ENCODE measurements around the gene NFIX.
A peak's percentile ranks its signal among the peaks of the same experiment; 100 is the strongest.
"Not testable (repeated sequence)": the region's sequence is repeated elsewhere in the genome, so short reads cannot be mapped to it uniquely, and the experiment has no call there.

NFIX gene

GRCh38 chr19:12954612-12954962 lies 40.7 kb upstream of the NFIX start:
- TF ChIP-seq, protein P1, sequence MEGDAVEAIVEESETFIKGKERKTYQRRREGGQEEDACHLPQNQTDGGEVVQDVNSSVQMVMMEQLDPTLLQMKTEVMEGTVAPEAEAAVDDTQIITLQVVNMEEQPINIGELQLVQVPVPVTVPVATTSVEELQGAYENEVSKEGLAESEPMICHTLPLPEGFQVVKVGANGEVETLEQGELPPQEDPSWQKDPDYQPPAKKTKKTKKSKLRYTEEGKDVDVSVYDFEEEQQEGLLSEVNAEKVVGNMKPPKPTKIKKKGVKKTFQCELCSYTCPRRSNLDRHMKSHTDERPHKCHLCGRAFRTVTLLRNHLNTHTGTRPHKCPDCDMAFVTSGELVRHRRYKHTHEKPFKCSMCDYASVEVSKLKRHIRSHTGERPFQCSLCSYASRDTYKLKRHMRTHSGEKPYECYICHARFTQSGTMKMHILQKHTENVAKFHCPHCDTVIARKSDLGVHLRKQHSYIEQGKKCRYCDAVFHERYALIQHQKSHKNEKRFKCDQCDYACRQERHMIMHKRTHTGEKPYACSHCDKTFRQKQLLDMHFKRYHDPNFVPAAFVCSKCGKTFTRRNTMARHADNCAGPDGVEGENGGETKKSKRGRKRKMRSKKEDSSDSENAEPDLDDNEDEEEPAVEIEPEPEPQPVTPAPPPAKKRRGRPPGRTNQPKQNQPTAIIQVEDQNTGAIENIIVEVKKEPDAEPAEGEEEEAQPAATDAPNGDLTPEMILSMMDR (IDR thresholded peaks at IDR 0.05; ENCODE audit: borderline replicate concordance, control extremely low read depth, extremely low read depth, insufficient read depth, missing control alignments) = no peak
- in situ Hi-C loops (cut with MboI; ENCODE audit: low sequenced_read_pairs, unreplicated experiment) = no loop called here
- no peak for DNase-seq (ENCODE audit: low spot score)

GRCh38 chr19:12955575-12955974 lies 39.7 kb upstream of the NFIX start:
- DNase-seq (ENCODE audit: low spot score); in situ Hi-C loops (cut with MboI; ENCODE audit: low sequenced_read_pairs, unreplicated experiment): not testable (repeated sequence)

GRCh38 chr19:12955996-12956395 lies 39.3 kb upstream of the NFIX start:
- no peak for DNase-seq (ENCODE audit: low spot score)
- in situ Hi-C loops (cut with MboI; ENCODE audit: low sequenced_read_pairs, unreplicated experiment) = no loop called here
- TF ChIP-seq, protein P1 (IDR thresholded peaks at IDR 0.05; ENCODE audit: borderline replicate concordance, control extremely low read depth, extremely low read depth, insufficient read depth, missing control alignments) = no peak

DNA sequence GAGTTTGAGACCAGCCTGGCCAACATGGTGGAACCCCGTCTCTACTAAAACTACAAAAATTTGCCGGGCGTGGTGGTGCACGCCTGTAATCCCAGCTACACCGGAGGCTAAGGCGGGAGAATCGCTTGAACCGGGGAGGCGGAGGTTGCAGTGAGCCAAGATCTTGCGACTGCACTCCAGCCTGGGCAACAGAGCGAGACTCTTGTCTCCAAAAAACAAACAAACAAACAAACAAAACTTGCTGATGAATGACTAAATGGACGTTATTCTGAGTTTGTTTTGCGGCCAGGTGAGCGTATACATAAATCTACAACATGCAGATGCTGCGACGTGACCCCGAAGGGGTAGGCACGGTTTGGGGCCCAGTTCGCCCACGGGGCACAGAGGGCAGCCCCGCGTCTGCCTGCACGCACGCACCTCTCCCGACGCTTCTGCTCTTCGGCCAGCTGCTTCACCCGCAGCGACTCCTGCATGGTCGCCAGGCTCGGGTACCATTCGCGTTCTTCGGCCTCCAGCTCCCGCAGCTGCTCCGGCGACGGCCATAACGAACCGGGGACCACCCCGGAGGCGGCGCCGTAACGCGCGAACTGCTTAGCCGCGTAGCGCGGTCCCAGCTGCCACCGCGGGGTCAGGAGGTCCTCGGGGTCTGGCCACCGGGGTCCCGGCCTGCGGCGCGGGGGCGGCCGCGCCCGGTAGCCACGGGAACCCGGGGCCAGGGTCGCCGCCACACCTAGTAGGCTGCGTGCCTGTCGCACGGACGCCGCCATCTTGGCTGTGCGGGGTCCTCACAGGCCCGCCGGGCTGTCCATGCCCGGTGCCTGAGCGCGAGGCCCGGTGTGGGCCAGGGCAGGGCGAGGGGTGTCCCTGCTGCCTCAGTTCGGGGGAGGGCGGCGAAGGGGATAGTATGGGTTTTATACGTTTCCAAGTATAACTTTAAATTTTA lies 38.6 kb upstream of the NFIX start, which contains the start of gene GADD45GIP1:
TSS of gene GADD45GIP1 (minus strand) at position 778 of the 943 bp plus-strand sequence. CDS start at position 767, 11 bp downstream.
- DNase-seq (ENCODE audit: low spot score) = peak; percentile 89
- in situ Hi-C loops (cut with MboI; ENCODE audit: low sequenced_read_pairs, unreplicated experiment) = no loop called here
- TF ChIP-seq, protein P1 (IDR thresholded peaks at IDR 0.05; ENCODE audit: borderline replicate concordance, control extremely low read depth, extremely low read depth, insufficient read depth, missing control alignments) = no peak

- in situ Hi-C loops (cut with MboI; ENCODE audit: low sequenced_read_pairs, unreplicated experiment); DNase-seq (ENCODE audit: low spot score): not testable (repeated sequence)
Measured at GRCh38 chr19:12957389-12957952, 37.8 kb upstream of the NFIX start.

DNA sequence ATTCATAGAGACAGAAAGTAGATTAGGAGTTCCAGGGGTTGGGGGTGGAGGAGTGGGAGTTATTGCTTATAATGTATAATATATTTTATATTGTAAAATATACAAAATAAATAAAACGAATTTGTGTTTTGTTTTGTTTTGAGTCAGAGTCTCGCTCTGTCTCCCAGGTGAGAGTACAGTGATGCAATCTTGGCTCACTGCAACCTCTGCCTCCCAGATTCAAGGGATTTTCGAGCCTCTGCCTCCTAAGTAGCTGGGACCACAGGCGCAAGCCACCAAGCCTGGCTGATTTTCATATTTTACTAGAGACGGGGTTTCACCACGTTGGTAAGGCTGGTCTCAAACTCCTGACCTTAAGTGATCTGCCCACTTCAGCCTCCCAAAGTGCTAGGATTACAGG lies 35.8 kb upstream of the NFIX start:
- in situ Hi-C loops (cut with MboI; ENCODE audit: low sequenced_read_pairs, unreplicated experiment) = no loop called here

GRCh38 chr19:12965017-12965811 lies 30.1 kb upstream of the NFIX start:
- TF ChIP-seq, protein P1 (IDR thresholded peaks at IDR 0.05; ENCODE audit: borderline replicate concordance, control extremely low read depth, extremely low read depth, insufficient read depth, missing control alignments) = peak; percentile 100
- DNase-seq (ENCODE audit: low spot score) = peak; percentile 89
- in situ Hi-C loops (cut with MboI; ENCODE audit: low sequenced_read_pairs, unreplicated experiment) = no loop called here

More for the DNA sequence above, 35.8 kb upstream of the NFIX start:
- TF ChIP-seq, protein P1 (IDR thresholded peaks at IDR 0.05; ENCODE audit: borderline replicate concordance, control extremely low read depth, extremely low read depth, insufficient read depth, missing control alignments) = no peak
- no peak for DNase-seq (ENCODE audit: low spot score)
